GM18508 (cell line): ENCODE results near the gene SRSF3.
"Not testable (repeated sequence)": the region's sequence is repeated elsewhere in the genome, so short reads cannot be mapped to it uniquely, and the experiment has no call there.

Experiments used
- ATAC-seq: cut with Tn5 transposase; IDR thresholded peaks from one replicate; pipeline ENCODE4 v1.9.1; 2021; ENCODE audit warnings: moderate number of reproducible peaks; ENCODE audit not compliant: insufficient read depth, unreplicated experiment

The SRSF3 gene

DNA sequence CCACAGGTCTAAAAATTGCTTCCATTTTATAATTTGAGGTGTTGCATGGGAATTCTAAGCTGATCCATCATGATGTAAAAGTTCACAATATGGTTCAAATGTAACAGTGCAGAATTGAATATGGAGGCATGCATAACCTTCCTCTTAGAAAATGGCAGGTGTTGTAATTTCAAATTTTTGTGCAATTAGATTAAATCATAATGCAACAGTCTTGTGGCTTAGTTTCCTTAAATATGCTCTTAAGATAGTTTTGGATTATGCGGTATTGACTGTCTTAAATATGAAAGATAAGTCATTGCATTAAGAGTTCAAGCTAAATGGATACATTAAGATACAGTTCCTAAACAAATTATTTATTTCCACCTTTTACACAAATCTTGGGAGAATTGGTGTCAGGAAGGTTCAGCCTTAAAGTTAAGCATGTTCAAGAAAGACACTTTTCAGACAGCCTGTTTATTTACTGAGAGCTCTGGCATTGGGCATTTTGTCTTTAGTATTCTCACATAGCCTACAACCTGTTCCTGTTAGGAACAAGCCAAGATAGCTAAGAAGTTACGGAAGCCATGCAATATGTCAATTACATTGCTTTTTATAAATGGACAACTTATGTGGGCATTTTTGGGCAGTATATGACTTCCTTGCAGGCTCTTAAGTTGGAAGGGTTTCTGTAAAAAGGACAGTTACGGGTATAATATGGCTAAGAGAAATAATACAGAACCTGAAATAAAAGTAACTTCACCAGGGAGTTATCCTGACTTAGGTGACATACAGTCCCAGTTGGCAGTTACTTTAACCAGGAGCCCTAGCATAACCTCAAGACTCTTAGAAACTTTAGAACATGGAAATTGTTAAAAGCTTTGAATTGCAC, 9.3 kb downstream of the SRSF3 start:
- no peak for ATAC-seq

DNA sequence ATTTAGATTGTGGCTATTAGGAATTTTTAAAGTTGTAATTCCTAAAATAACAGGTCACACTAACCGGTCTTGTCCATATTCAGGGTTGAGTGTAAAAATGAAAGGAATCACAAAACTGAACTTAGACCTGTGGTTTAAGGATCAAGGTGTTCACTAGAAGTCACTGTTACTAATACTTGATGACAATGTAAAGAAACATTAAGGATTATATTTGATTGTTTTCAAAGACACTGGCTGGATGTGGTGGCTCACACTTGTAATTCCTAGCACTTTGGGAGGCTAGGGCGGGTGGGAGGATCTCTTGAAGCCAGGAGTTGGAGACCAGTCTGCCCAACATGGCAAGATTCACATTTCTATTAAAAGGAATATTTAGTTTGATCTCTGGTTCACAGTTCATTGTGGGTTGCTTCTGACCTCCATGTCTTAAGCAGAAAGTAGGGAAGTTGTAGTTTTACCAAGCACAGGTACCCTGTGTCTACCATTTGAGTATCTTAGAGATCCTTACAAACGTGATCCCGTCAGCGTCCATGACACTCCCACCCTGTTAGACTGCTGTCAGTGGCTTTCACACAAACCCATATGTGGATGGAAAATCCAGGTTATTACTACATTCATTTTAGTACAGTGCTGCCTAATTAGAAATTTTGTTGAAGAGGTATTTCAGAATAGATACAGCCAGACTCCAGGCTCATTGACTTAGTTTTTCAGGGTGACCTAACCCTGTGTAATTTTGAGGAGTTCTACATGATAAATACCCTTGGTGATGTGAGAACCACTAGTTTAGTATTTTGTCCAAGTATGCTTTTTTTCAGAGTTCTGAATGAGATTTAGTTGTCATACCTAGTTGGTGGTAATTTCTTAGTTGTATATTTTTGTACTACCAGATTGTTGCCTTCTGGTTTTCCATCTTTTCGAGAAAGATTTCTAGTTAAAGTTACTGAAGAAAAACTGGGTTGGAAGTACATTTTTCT, 10.2 kb downstream of the SRSF3 start:
- no peak for ATAC-seq

DNA sequence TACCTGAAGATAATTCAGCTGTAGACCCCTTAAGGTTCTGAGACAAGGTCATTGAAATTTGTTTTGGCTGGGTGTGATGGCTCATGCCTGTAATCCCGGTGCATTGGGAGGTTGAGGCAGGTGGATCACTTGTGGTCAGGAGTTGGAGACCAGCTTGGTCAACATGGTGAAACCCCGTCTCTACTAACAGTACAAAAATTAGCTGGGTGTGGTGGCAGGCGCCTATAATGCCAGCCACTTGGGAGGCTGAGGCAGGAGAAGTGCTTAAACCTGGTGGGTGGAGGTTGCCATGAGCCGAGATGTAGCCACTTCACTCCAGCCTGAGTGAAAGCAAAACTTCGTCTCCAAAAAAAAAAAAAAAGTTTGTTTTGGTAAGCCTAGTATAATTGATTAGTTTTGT, 11.0 kb downstream of the SRSF3 start:
- ATAC-seq, result no peak

DNA sequence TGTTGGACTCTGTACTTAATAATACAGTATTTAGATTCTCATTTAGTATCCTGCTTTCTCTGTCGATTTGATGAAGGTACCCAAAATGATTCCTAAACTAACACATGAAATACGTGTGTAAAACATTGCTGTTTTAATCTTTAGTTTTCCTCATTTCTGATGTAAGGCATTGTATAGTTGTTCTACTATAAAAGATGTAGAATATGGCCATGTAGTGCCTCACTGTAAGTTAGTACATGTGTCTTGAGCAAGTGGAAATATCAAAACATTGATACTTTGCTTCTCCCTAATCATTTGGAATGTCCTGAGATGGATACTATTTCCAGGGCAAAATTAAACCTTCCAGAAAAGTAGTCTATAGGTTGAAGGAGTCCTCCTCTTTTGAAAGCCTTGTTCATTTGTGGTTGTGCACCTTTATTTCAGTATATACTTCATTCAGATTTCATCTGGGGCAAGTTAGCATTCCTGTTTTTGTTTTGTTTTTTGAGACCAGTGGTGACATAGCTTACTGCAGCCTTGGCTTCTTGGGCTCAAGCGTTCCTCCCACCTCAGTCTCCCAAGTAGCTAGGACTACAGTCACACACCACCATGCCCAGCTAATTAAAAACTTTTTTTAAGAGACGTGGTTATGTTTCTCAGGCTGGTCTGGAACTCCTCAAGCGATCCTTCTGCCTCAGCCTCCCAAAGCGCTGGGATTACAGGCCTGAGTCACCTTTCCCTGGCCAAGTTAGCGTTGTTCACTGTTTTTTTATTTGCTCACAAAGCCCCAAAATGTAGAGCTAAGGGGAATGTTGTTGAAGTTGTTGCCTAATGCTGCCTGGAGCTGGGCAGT, 11.6 kb downstream of the SRSF3 start:
- no peak for ATAC-seq

DNA sequence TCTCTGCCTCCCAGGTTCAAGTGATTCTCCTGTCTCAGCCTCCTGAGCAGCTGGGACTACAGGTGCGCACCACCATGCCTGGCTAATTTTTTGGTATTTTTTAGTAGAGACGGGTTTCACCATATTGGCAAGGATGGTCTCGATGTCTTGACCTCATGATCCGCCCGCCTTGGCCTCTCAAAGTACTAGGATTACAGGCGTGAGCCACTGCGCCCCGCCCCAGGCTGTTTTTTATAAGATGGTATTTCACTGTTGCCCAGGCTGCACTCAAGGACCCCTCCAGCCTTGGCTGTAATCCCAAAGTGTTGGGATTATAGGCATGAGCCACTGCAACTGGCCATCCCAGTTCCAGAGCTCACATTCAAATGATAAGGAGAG, 13.1 kb downstream of the SRSF3 start:
- ATAC-seq, result not testable (repeated sequence)

DNA sequence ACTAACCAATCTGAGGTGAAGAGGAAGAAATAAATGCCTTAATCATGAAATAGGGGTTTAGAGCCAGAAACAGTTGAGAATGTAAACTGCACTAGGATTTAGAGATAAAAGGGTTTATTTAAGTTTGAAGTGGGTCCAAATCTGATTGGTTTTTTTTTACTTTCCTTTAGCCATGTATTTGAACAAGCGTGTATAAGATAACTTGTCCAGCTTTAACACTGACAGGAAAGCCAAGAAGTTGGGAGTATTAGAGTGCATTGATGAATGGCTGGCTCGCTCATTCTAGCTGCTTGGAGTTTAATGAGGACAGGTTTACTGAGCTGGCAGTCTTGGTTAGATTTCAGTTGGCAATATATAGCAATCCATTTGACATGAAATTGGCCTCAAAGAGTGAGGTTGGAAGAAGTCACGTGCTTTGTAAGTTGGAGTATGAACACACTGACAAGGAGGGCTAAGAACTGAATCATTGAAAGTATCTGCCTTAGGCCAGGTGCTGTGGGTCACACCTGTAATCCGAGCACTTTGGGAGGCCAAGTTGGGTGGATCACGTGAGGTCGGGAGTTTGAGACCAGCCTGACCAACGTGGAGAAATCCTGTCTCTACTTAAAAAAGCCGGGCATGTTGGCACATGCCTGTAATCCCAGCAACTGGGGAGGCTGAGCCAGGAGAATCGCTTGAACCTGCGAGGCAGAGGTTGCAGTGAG, 13.7 kb downstream of the SRSF3 start:
- ATAC-seq, result no peak

DNA sequence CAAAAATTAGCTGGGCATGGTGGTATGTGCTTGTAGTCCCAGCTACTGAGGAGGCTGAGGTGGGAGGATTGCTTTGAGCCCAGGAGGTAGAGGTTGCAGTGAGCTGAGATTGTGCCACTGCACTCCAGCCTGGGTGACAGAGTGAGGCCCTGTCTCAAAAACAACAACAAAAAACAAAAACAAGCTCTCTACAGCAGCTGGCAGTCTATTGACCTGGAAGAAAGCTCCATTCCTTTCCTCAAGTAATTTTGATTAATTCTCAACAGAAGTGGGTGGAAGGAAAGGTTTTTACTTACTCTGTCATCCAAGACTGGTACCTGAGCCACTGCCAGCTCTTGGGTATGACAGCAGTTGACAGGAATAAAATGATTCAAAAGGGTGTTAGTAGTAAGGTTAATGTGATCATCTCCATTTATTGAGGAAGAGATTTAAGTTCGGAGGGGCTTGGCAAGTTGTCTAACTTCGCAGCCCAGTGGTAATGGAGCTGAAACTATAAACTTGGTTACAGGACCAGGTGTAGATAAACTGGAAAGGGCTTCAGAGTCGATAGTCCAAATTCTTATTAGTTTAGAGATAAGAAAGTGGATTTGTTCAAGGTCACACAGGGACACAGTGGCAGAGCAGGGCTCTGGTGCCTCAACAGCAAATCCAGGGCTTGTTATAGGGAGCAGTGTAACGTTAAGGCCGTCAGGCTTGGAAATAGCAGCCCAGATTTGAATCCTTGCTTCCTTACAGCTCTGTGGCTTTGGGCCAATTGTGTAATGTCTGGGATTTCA, 14.8 kb downstream of the SRSF3 start:
- no peak for ATAC-seq

DNA sequence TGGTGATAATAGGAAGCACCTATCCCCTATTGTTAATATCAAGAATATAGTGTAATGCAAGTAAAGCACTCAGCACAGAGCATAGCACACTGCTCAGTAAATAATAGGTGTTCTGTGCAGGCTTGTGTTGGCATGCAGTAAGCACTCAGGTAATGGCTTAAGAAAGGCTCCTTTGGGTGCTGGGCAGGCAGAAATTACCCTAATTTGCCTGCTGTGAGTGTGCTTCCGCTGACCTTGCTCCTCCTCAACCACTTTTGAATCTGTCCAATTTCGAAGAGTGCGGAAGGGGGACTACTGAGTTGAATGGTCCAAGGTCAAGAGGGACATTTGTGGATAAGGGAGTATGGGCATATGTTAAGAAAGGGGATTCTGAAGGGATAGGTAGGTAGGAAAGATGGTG, 15.4 kb downstream of the SRSF3 start:
- no peak for ATAC-seq

DNA sequence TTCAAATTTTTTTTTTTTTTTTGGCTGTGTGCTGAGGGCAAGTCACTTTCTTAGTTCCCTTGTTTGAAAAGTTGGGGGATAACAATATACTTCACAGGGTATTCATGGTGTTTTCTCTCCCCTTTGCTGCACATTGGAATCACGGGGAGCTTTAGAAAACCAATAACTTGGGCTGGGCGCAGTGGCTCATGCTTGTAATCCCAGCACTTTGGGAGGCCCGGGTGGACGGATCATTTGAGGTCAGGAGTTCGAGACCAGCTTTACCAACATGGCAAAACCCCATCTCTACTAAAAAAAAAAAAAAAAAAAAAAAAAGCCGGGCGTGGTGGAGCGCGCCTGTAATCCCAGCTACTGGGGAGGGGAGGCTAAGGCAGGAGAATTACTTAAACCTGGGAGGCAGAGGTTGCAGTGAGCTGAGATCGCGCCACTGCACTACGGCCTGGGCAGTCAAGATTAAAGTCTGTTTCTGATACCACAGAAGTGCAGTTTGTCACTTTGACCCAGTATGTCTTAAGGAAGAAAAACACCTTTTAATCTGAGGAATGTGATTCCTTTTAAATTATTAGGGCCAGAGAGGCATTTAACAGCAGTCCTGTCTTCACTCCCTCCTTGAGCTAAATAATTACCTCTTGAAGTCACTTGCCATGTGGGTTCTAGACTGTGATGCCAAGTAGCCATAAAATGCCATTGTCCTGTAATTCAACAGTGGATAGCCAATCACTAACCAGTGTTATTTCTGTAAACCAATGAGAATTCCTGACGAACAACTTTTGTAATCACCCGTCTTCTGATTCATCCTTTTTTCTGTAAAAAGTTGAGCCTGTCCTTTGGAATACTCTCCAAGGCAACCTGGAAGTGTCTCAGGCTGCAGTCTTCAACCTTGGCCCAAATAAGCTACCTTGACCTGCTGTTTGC, 16.1 kb downstream of the SRSF3 start:
- ATAC-seq, result no peak

DNA sequence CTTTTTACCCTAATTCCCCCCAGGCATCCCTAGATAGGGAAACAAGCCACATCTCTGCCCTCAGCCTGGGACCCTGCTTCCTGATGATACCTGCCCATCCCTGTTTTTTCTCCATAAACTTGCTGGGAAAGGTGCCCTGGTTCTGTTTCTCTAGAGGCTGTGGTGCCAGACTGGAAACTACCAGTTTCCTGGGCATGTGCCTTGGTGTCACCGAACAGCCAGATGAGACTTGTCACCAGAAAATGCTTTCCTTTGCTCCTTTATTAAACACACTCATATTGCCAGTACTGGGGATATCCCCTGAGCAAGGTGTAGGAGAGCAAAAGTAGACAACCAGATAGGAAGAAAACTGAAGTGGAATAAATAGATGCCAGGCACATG, 16.8 kb downstream of the SRSF3 start:
- ATAC-seq, result no peak

DNA sequence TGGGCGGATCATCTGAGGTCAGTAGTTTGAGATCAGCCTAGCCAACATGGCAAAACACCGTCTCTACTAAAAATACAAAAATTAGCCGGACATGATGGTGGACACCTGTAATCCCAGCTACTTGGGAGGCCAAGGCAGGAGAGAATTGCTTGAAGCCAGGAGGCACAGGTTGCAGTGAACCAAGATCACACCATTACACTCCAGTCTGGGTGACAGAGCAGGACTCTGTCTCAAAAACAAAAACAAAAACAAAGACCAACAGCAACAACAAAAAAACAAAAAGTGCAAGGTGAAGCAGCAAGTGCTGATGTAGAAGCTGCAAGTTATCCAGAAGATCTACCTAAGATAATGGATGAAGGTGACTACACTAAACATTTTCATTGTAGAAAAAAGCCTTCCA, 17.5 kb downstream of the SRSF3 start:
- not testable (repeated sequence) for ATAC-seq

DNA sequence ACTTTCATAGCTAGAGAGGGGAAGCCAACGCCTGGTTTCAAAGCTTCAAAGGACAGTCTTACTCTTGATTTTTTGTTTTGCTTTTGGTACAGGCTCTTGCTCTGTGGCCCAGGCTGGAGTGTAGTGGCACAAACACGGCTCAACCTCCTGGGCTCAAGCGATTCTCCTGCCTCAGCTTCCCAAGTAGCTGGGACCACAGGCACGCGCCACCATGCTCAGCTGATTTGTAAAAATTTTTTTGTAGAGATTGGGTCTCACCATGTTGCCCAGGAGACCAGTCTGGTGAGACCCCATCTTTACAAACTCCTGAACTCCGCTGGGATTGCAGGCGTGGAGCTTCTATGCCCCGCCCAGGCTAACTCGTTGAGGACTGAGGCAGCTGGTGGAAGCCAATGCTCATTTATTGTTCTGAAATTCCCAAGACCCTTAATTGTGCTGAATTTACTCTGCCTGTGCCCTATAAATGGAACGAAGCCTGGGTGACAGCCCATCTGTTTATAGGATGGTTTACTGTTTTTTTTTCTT, 18.0 kb downstream of the SRSF3 start:
- ATAC-seq, result no peak

DNA sequence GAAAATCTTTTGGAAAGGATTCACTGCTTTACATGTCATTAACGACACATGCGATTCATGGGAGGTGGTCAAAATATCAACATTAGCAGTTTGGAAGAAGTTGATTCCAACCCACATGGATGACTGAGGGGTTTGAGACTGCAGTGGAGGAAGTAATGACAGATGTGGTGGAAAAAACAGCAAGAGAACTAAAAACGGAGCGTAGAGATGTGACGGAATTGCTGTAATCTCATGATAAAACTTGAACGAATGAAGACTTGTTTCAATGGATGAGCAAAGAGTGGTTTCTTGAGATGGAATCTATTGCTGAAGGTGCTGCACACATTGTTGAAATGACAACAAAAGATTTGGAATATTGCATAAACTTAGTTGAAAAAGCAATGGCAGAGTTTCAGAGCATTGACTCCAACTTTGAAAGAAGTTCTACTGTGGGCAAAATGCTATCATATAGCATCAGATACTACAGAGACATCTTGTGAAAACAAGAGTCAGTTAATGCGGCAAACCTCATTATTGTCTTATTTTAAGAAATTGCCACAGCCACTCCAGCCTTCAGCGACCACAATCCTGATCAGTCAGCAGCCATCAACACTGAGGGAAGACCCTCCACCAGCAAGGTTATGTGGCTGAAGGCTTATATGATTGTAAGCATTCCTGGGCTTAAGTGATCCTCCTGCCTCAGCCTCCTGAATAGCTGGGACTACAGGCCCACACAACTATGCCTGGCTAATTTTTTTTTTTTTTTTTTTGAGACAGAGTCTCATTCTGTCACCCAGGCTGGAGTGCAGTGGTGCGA, 19.2 kb downstream of the SRSF3 start:
- ATAC-seq, result no peak

DNA sequence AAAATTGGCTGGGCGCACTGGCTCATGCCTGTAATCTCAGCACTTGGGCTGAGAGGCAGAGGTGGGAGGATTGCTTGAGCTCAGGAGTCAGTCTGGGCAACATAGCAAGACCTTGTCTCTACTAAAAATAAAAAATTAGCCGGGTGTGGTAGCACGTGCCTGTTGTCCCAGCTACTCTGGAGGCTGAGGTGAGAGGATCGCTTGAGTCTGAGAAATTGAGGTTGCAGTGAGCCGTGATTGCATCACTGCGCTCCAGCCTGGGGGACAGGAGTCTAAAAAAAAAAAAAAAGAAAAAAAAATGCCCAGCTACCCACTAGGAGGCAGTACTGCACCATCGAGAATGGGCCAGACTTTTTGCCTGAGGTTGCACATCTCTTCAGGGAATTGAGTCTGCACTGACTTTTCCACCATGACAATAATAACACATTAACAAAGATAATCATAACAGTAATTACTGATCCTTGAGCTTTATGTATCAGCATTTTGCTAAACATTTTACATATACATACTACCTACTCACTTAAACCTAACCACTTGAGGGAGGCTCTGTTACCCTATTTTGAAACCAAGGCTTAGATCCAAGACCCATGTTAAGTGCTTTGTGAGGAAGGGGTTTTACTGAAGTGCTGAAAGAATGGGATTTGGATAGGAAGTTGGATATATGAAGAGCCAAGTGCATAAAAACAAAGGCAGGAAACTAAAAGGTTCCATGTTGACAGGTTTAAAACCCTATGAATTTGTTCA, 21.0 kb downstream of the SRSF3 start:
- no peak for ATAC-seq

DNA sequence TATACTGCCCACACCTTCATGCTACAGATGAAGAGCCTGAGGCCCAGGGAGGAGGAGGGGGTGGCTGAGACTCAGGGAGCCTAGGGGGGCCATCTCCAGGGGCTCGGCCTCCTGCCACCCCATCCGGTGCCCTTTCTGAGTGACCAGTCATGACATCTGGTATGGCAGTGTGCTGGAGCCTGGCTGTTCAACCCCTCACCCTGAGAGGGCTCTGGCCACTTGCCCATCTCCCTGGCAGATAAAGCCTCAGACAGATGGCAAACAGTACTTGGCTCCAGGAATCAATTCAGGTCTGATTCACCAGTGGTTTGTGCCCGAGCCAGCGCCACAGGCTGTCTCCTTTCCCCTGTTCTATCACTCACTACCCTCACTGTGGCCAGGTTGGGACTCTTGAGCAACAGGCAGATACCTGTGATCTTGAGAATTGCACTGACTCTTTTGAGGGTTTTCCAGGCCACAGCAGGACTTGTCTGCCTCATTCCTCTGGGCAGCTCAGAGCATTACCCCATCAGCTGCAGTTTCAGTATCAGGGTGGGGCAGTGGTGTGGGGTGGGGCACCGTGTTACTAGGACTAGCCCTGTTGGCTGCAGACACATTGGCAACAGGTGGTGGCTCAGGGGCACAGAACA, 22.8 kb downstream of the SRSF3 start:
- ATAC-seq, result no peak
